Stomach (tissue), 9 donors: ENCODE measurements around the gene RCOR1. TPM values are rescaled to one million over a fixed set of nuclear protein-coding genes. Genes with fewer than 3 reads are reported as not detected.

Experiments
- DNase-seq, 2 donors: peaks; one replicate each; pipeline versions ENCODE4 v3.0.0 to v3.0.0-alpha.2; 2013 to 2019
- H3K27ac ChIP-seq, 5 donors: fragments of 200-600 bp in 4 of 5; sonication (generic) in 4 of 5; one replicate each; pipeline ENCODE4 v1.5.1; 2013 to 2019; ENCODE audit warnings: mild to moderate bottlenecking in 1 of 5, moderate library complexity in 1 of 5
- H3K27me3 ChIP-seq, 3 donors: fragments of 200-600 bp; sonication (generic); one replicate each; pipeline ENCODE4 v1.5.1; 2017 to 2019; ENCODE audit warnings: mixed run types in 1 of 3
- H3K36me3 ChIP-seq, 4 donors: fragments of 200-600 bp; sonication (generic); 1 replicate in 3 of 4; 2 replicates in 1 of 4; pipeline ENCODE4 v1.5.1; 2016 to 2019
- H3K4me1 ChIP-seq, 4 donors: fragments of 200-600 bp; sonication (generic); one replicate each; pipeline ENCODE4 v1.5.1; 2016 to 2019
- H3K4me3 ChIP-seq, 4 donors: fragments of 200-600 bp; sonication (generic) in 3 of 4; one replicate each; pipeline ENCODE4 v1.5.1; 2016 to 2019; ENCODE audit warnings: mild to moderate bottlenecking in 1 of 4
- H3K9me3 ChIP-seq, 4 donors: fragments of 200-600 bp; sonication (generic); one replicate each; pipeline ENCODE4 v1.5.1; 2016 to 2019
- CTCF ChIP-seq, 7 experiments: fragments of 450-650 bp in 4 of 7; fragments of 200-600 bp in 3 of 7; sonication (generic) in 3 of 7; IDR thresholded peaks; one replicate each; pipeline ENCODE4 v1.5.1; 2016 to 2019; ENCODE audit warnings: antibody characterized with exemption in 7 of 7, control low read depth in 2 of 7, mild to moderate bottlenecking in 1 of 7
- EP300 ChIP-seq: sonication (generic); formaldehyde crosslinking; IDR thresholded peaks from one replicate; pipeline ENCODE4 v1.6.1; 2017; ENCODE audit warnings: antibody characterized with exemption
- POLR2A ChIP-seq, 4 donors: fragments of 450-650 bp; IDR thresholded peaks; one replicate each; pipeline ENCODE4 v1.6.1; 2016; ENCODE audit warnings: antibody characterized with exemption in 4 of 4, control low read depth in 2 of 4, mild to moderate bottlenecking in 1 of 4, moderate library complexity in 1 of 4
- POLR2AphosphoS5 ChIP-seq, 3 donors: sonication (generic); formaldehyde crosslinking; IDR thresholded peaks; one replicate each; pipeline ENCODE4 v1.6.1; 2016; ENCODE audit warnings: antibody characterized with exemption in 3 of 3
- WGBS, 5 donors: extraction: QIAGEN DNeasy Blood & Tissue Kit in 3 of 5; methylation state at CpG; one replicate each; pipeline versions ENCODE4 v1.1.5 to v1.1.7; 2013 to 2018; 5-methylcytosine and 5-hydroxymethylcytosine counted together
- intact Hi-C: fragments of 100-400 bp; cut with DNase I; formaldehyde crosslinking; loops from one replicate; pipeline ENCODE4 v1.15.1; 2023; ENCODE audit warnings: low total_unique reads
- polyA plus RNA-seq, 3 donors: library from polyadenylated mRNA; stranded (reverse); fragments of 200-250 nt; gene quantifications; one replicate each; pipeline ENCODE4 v1.2.3, GENCODE V29; 2013
- total RNA-seq, 5 donors: library from RNA; depleted of rRNA; stranded (reverse); fragments of >200 nt; gene quantifications; one replicate each; pipeline versions ENCODE4 v1.1.0 to v1.2.3, GENCODE V29; 2014 to 2016
- donor health status: healthy with polysubstance abuse.
- donor health status: Bipolar disorder and iron deficiency.
- donor health status: healthy.

RCOR1 gene
- total and polyA plus RNA-seq, 8 donors: 4.9 to 60.7 (median 8.3) TPM

- DNase-seq: no peak
- 78 to 89% (median 83%) methylated on average over 3 of the region's 3 CpGs for WGBS, 5 donors
Measured at GRCh38 chr14:102646615-102647014, 54.2 kb downstream of the RCOR1 start.

GRCh38 chr14:102652194-102652593 lies 59.7 kb downstream of the RCOR1 start:
- TF ChIP-seq POLR2AphosphoS5 (IDR thresholded peaks at IDR 0.05): no peak
- TF ChIP-seq EP300: no peak
- TF ChIP-seq CTCF (IDR thresholded peaks at IDR 0.05): no peak
- TF ChIP-seq POLR2A (IDR thresholded peaks at IDR 0.05): no peak
- 17 to 39% (median 32%) methylated on average over 3 of the region's 3 CpGs for WGBS, 5 donors
- no peak for DNase-seq
- H3K27me3 ChIP-seq: no peaks in the 10 kb centered on the region
- peak overlapping the region in 2 of 5 donors; percentile 4 to 17 for H3K27ac ChIP-seq
- H3K9me3 ChIP-seq: no peaks in the 10 kb centered on the region
- intact Hi-C loops: no loop called here
- H3K4me1 ChIP-seq: peaks cover 0 to 69% (median 28%) of the 10 kb centered on the region in 4 donors
- no peaks in the 10 kb centered on the region for H3K36me3 ChIP-seq
- no peak overlapping the region for H3K4me3 ChIP-seq

More at GRCh38 chr14:102646615-102647014, 54.2 kb downstream of the RCOR1 start:
- H3K36me3 ChIP-seq: no peaks in the 10 kb centered on the region
- peak overlapping the region in 1 of 5 donors; percentile 38 for H3K27ac ChIP-seq
- H3K9me3 ChIP-seq: no peaks in the 10 kb centered on the region
- intact Hi-C loops: no loop called here
- TF ChIP-seq POLR2AphosphoS5 (IDR thresholded peaks at IDR 0.05) (no peak), CTCF (IDR thresholded peaks at IDR 0.05) (no peak), POLR2A (IDR thresholded peaks at IDR 0.05) (no peak), EP300 (no peak)
- H3K4me3 ChIP-seq: no peak overlapping the region
- no peaks in the 10 kb centered on the region for H3K27me3 ChIP-seq
- H3K4me1 ChIP-seq: peaks cover 6 to 74% (median 33%) of the 10 kb centered on the region in 4 donors

- peaks cover 0 to 58% (median 23%) of the 10 kb centered on the region in 4 donors for H3K4me1 ChIP-seq
- no peak for TF ChIP-seq POLR2A (IDR thresholded peaks at IDR 0.05)
- TF ChIP-seq CTCF (IDR thresholded peaks at IDR 0.05): no peak
- no peak for TF ChIP-seq POLR2AphosphoS5 (IDR thresholded peaks at IDR 0.05)
- no peak for TF ChIP-seq EP300
- H3K27ac ChIP-seq: no peak overlapping the region
- WGBS, 5 donors: 88 to 96% (median 93%) methylated on average over 4 of the region's 4 CpGs
- H3K9me3 ChIP-seq: no peaks in the 10 kb centered on the region
- no peak overlapping the region for H3K4me3 ChIP-seq
- no peaks in the 10 kb centered on the region for H3K36me3 ChIP-seq
- intact Hi-C loops: no loop called here
- no peaks in the 10 kb centered on the region for H3K27me3 ChIP-seq
- no peak for DNase-seq
Measured at GRCh38 chr14:102654298-102654697, 61.8 kb downstream of the RCOR1 start.

GRCh38 chr14:102655137-102655536 lies 62.7 kb downstream of the RCOR1 start:
- H3K36me3 ChIP-seq: no peaks in the 10 kb centered on the region
- intact Hi-C loops: no loop called here
- TF ChIP-seq POLR2AphosphoS5 (IDR thresholded peaks at IDR 0.05): no peak
- TF ChIP-seq EP300: no peak
- no peak for TF ChIP-seq POLR2A (IDR thresholded peaks at IDR 0.05)
- TF ChIP-seq CTCF (IDR thresholded peaks at IDR 0.05): no peak
- H3K27me3 ChIP-seq: no peaks in the 10 kb centered on the region
- H3K4me1 ChIP-seq: peaks cover 0 to 60% (median 22%) of the 10 kb centered on the region in 4 donors
- H3K4me3 ChIP-seq: no peak overlapping the region
- peak overlapping the region in 1 of 5 donors; percentile 53 for H3K27ac ChIP-seq
- DNase-seq: peak in 1 of 2 donors; percentile 53
- no peaks in the 10 kb centered on the region for H3K9me3 ChIP-seq
